Endothelial cell (in vitro differentiated cells): ENCODE data around the gene RHBDF1. TPM values are rescaled to one million over a fixed set of nuclear protein-coding genes. Genes with fewer than 3 reads are reported as not detected.

Source experiments
- DNase-seq: peaks from one replicate; pipeline ENCODE4 v3.0.0; 2021; ENCODE audit warnings: low spot score
- H3K27ac Mint-ChIP-seq: one replicate; pipeline ENCODE4 v1.8.0; 2021; ENCODE audit warnings: mixed read lengths, inconsistent platforms; ENCODE audit not compliant: unreplicated experiment
- H3K27me3 Mint-ChIP-seq: one replicate; pipeline ENCODE4 v1.8.0; 2021; ENCODE audit warnings: mild to moderate bottlenecking, moderate library complexity, mixed read lengths, inconsistent platforms; ENCODE audit not compliant: unreplicated experiment
- H3K36me3 Mint-ChIP-seq: one replicate; pipeline ENCODE4 v1.8.0; 2021; ENCODE audit warnings: mild to moderate bottlenecking, low read depth, mixed read lengths, inconsistent platforms; ENCODE audit not compliant: unreplicated experiment
- H3K4me1 Mint-ChIP-seq: one replicate; pipeline ENCODE4 v1.8.0; 2021; ENCODE audit warnings: mild to moderate bottlenecking, mixed read lengths, inconsistent platforms; ENCODE audit not compliant: unreplicated experiment
- H3K4me3 Mint-ChIP-seq: one replicate; pipeline ENCODE4 v1.8.0; 2021; ENCODE audit warnings: mild to moderate bottlenecking, mixed read lengths, inconsistent platforms; ENCODE audit not compliant: unreplicated experiment
- H3K9me3 Mint-ChIP-seq: one replicate; pipeline ENCODE4 v1.8.0; 2021; ENCODE audit warnings: mixed read lengths, inconsistent platforms; ENCODE audit not compliant: unreplicated experiment
- total RNA-seq: library from RNA; stranded (reverse); fragmentation: NEBNext Ultra II Directional; extraction: Animal tissue kit (Norgen Biotek cat#: 25700); gene quantifications from one replicate; pipeline ENCODE4 v1.2.1, GENCODE V29; 2021; ENCODE audit not compliant: unreplicated experiment
- TF ChIP-seq, protein P1 (sequence below): fragments of 200-600 bp; sonication (generic); IDR thresholded peaks from one replicate; pipeline ENCODE4 v1.5.0; 2021; ENCODE audit warnings: antibody characterized with exemption; ENCODE audit not compliant: unreplicated experiment

The RHBDF1 gene
- total RNA-seq, 1 donor from 2014 or later, result 60.7 TPM

DNA sequence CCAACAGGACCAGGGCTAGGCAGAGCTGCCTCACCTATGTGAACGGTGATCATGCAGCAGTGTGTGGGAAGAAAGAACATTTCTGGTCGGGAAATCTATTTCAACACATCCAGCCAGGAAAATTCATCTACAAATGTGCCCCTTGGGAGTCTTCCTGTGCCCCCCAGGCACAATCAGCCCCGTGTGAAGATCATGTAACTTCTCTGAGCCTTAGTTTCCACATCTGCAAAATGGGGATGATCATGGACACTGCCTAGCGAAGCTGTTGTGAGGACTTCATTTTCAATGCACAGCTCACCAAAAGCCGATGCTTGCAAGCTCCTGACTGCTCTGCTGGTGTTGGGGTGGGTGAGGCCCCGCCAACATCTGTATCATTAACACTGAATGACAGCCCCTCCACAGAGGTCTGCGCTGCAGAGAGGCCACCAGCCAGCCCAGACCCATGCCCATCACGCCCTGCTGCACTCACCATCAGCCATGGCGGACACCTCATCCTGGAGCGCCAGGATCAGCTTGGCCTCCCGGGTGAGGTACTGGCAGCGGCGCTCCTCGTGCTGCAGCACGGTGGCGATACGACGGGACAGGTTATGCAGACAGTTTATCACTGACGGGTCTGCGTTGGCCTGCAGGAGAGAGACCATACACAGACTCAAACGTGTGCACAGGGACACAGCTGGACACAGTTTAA lies 39.9 kb upstream of the RHBDF1 start:
- Mint-ChIP-seq H3K4me3 (no peak overlapping the region), H3K27me3 (no peaks in the 10 kb centered on the region), H3K36me3 (peaks cover 28% of the 10 kb centered on the region), H3K9me3 (no peaks in the 10 kb centered on the region), H3K4me1 (no peaks in the 10 kb centered on the region), H3K27ac (no peak overlapping the region)
- TF ChIP-seq, protein P1, sequence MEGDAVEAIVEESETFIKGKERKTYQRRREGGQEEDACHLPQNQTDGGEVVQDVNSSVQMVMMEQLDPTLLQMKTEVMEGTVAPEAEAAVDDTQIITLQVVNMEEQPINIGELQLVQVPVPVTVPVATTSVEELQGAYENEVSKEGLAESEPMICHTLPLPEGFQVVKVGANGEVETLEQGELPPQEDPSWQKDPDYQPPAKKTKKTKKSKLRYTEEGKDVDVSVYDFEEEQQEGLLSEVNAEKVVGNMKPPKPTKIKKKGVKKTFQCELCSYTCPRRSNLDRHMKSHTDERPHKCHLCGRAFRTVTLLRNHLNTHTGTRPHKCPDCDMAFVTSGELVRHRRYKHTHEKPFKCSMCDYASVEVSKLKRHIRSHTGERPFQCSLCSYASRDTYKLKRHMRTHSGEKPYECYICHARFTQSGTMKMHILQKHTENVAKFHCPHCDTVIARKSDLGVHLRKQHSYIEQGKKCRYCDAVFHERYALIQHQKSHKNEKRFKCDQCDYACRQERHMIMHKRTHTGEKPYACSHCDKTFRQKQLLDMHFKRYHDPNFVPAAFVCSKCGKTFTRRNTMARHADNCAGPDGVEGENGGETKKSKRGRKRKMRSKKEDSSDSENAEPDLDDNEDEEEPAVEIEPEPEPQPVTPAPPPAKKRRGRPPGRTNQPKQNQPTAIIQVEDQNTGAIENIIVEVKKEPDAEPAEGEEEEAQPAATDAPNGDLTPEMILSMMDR, result no peak
- no peak for DNase-seq

GRCh38 chr16:106623-107324 lies 34.3 kb upstream of the RHBDF1 start:
- peak; percentile 50 for DNase-seq
- no peak overlapping the region for H3K4me3 Mint-ChIP-seq
- no peaks in the 10 kb centered on the region for H3K4me1 Mint-ChIP-seq
- H3K27ac Mint-ChIP-seq, result no peak overlapping the region
- no peaks in the 10 kb centered on the region for H3K9me3 Mint-ChIP-seq
- peaks cover 2% of the 10 kb centered on the region for H3K27me3 Mint-ChIP-seq
- TF ChIP-seq, protein P1, result peak; percentile 78
- H3K36me3 Mint-ChIP-seq, result peaks cover 22% of the 10 kb centered on the region

- H3K9me3 Mint-ChIP-seq, result no peaks in the 10 kb centered on the region
- H3K27me3 Mint-ChIP-seq, result peaks cover 2% of the 10 kb centered on the region
- H3K4me3 Mint-ChIP-seq, result no peak overlapping the region
These were observed 33.1 kb upstream of the RHBDF1 start for GRCh38 chr16:105521-105920.

DNA sequence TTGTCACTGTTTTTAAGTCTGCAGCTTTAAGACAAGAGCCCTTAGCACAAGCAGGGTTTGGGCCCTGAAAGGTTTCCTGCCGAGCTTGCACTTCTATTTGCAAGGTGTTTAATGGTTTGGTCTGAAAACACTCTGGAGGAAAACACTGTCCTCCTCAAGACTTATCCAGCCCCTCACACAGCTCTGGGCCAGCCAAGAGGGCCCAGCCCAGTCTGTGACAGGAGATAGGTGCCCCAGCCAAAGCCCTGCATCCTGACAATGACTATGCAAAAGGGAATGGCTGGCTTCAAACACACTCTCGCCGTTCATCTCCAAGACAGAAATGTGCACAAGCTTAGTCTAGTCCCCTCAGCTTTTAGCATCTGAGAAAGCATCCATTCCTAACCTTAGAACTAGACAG lies 32.5 kb upstream of the RHBDF1 start:
- TF ChIP-seq, protein P1, result no peak
- no peak for DNase-seq
- Mint-ChIP-seq H3K27me3 (peaks cover 2% of the 10 kb centered on the region), H3K36me3 (peaks cover 28% of the 10 kb centered on the region), H3K9me3 (no peaks in the 10 kb centered on the region), H3K4me1 (no peaks in the 10 kb centered on the region), H3K27ac (no peak overlapping the region), H3K4me3 (no peak overlapping the region)

More at GRCh38 chr16:105521-105920, 33.1 kb upstream of the RHBDF1 start:
- Mint-ChIP-seq H3K36me3 (peaks cover 26% of the 10 kb centered on the region), H3K4me1 (no peaks in the 10 kb centered on the region), H3K27ac (no peak overlapping the region)
- TF ChIP-seq, protein P1, result no peak
- DNase-seq, result no peak

- TF ChIP-seq, protein P1, result no peak
- no peaks in the 10 kb centered on the region for H3K4me1 Mint-ChIP-seq
- H3K27me3 Mint-ChIP-seq, result peaks cover 2% of the 10 kb centered on the region
- H3K27ac Mint-ChIP-seq, result no peak overlapping the region
- H3K9me3 Mint-ChIP-seq, result no peaks in the 10 kb centered on the region
- no peak overlapping the region for H3K4me3 Mint-ChIP-seq
- DNase-seq, result no peak
- peaks cover 24% of the 10 kb centered on the region for H3K36me3 Mint-ChIP-seq
These were observed 31.9 kb upstream of the RHBDF1 start for GRCh38 chr16:104355-104754.
